K562 (cell line): ENCODE measurements around the gene NRSN2. TPM values are rescaled to one million over a fixed set of nuclear protein-coding genes. Genes with fewer than 3 reads are reported as not detected.

ENCODE experiments used
- BRCA1 ChIP-seq, 2 experiments: fragments of 450-650 bp in 1 of 2; sonication (generic) in 1 of 2; formaldehyde crosslinking in 1 of 2; IDR thresholded peaks; 2 replicates each; pipeline versions ENCODE4 v1.5.0 to v1.6.1; 2017 to 2020; ENCODE audit warnings: mild to moderate bottlenecking in 1 of 2, missing genetic modification reagents in 1 of 2
- CHD2 ChIP-seq: IDR thresholded peaks from 2 replicates; pipeline ENCODE4 v1.6.1; 2011; ENCODE audit warnings: low read depth, low read length
- DDX20 ChIP-seq: fragments of 450-650 bp; IDR thresholded peaks from 2 replicates; pipeline ENCODE4 v1.6.1; 2016; ENCODE audit warnings: missing genetic modification characterization, low read depth, mild to moderate bottlenecking, missing compliant biosample characterization, moderate library complexity
- ETS2 ChIP-seq: IDR thresholded peaks from 2 replicates; pipeline ENCODE4 v1.6.1; 2016; ENCODE audit warnings: borderline replicate concordance, missing genetic modification characterization, mild to moderate bottlenecking, moderate library complexity, missing compliant biosample characterization; ENCODE audit not compliant: poor library complexity, severe bottlenecking
- HDAC3 ChIP-seq: fragments of 450-650 bp; IDR thresholded peaks from 2 replicates; pipeline ENCODE4 v1.6.1; 2018; ENCODE audit warnings: borderline replicate concordance, mild to moderate bottlenecking, moderate library complexity; ENCODE audit not compliant: partially characterized antibody
- HMG20B ChIP-seq: fragments of 250-450 bp; sonication (Bioruptor Pico); IDR thresholded peaks from 2 replicates; pipeline ENCODE4 v1.5.0; 2021; ENCODE audit warnings: mild to moderate bottlenecking
- MTA3 ChIP-seq: fragments of 450-650 bp; formaldehyde crosslinking; IDR thresholded peaks from 2 replicates; pipeline ENCODE4 v1.6.1; 2017; ENCODE audit warnings: mild to moderate bottlenecking, borderline replicate concordance
- NCOR1 ChIP-seq: fragments of 450-650 bp; IDR thresholded peaks from 2 replicates; pipeline ENCODE4 v1.6.1; 2016; ENCODE audit warnings: mild to moderate bottlenecking, moderate library complexity
- NFATC3 ChIP-seq: fragments of 450-650 bp; IDR thresholded peaks from 2 replicates; pipeline ENCODE4 v1.6.1; 2017; ENCODE audit warnings: mild to moderate bottlenecking
- RFX7 ChIP-seq: fragments of 250-450 bp; sonication (Bioruptor Pico); IDR thresholded peaks from 2 replicates; pipeline ENCODE4 v1.5.1; 2021; ENCODE audit warnings: mild to moderate bottlenecking
- SMARCA4 ChIP-seq: fragments of 450-650 bp; IDR thresholded peaks from 2 replicates; pipeline ENCODE4 v1.6.1; 2016
- SREBF1 ChIP-seq: fragments of 150-350 bp; IDR thresholded peaks from 2 replicates; pipeline ENCODE4 v1.6.1; 2014; ENCODE audit warnings: antibody characterized with exemption, low read depth, low read length, borderline replicate concordance
- ZNF217 ChIP-seq: sonication (generic); formaldehyde crosslinking; IDR thresholded peaks from 2 replicates; pipeline ENCODE4 v1.8.0; 2022; ENCODE audit warnings: mild to moderate bottlenecking, missing genetic modification reagents
- ZNF551 ChIP-seq: fragments of 250-450 bp; sonication (Bioruptor Pico); IDR thresholded peaks from 2 replicates; pipeline ENCODE4 v1.5.0; 2021; ENCODE audit warnings: mild to moderate bottlenecking, moderate library complexity
- polyA plus RNA-seq, 8 experiments: library from polyadenylated mRNA; depleted of rRNA in 4 of 8; stranded (reverse) in 5 of 8; unstranded in 3 of 8; fragments of >200 nt; fragmentation: Nextera tagmentation in 2 of 8; fragmentation: Illumina TruSeq in 1 of 8; extraction: Ambion mirVana in 2 of 8; extraction: Trizol in 1 of 8; gene quantifications; 2 replicates each; pipeline versions ENCODE4 v1.2.1 to v1.2.3, GENCODE V29; 2011 to 2014; ENCODE audit warnings: inconsistent platforms in 1 of 8, missing spikeins in 1 of 8
- total RNA-seq, 7 experiments: library from RNA; depleted of rRNA in 6 of 7; stranded (reverse); fragments of >200 nt in 6 of 7; fragmentation: Illumina TruSeq in 2 of 7; extraction: Trizol in 2 of 7; gene quantifications; 2 replicates each; pipeline versions ENCODE4 v1.2.1 to v1.2.3, GENCODE V29; 2011 to 2021; ENCODE audit warnings: low replicate concordance in 1 of 7
- TF ChIP-seq, protein P1 (sequence below): fragments of 450-650 bp; IDR thresholded peaks from 2 replicates; pipeline ENCODE4 v1.7.1; 2018; ENCODE audit warnings: mild to moderate bottlenecking, low read depth; ENCODE audit not compliant: partially characterized antibody
- TF ChIP-seq, protein P2 (sequence below): fragments of 450-650 bp; IDR thresholded peaks from 2 replicates; pipeline ENCODE4 v1.6.1; 2016; ENCODE audit warnings: antibody characterized with exemption
- TF ChIP-seq, protein P3 (sequence below): fragments of 450-650 bp; formaldehyde crosslinking; IDR thresholded peaks from 2 replicates; pipeline ENCODE4 v1.4.0; 2020; ENCODE audit warnings: mild to moderate bottlenecking, moderate library complexity
- TF ChIP-seq, protein P4 (sequence below): fragments of 450-650 bp; IDR thresholded peaks from 2 replicates; pipeline ENCODE4 v1.6.1; 2017; ENCODE audit warnings: antibody characterized with exemption, mild to moderate bottlenecking

The NRSN2 gene
- total and polyA plus RNA-seq, 9 of the 15 experiments (the other 6 are each of a cell fraction or from before 2014, with no cell fraction given): 7.5 to 29.7 (median 11.1) TPM

DNA sequence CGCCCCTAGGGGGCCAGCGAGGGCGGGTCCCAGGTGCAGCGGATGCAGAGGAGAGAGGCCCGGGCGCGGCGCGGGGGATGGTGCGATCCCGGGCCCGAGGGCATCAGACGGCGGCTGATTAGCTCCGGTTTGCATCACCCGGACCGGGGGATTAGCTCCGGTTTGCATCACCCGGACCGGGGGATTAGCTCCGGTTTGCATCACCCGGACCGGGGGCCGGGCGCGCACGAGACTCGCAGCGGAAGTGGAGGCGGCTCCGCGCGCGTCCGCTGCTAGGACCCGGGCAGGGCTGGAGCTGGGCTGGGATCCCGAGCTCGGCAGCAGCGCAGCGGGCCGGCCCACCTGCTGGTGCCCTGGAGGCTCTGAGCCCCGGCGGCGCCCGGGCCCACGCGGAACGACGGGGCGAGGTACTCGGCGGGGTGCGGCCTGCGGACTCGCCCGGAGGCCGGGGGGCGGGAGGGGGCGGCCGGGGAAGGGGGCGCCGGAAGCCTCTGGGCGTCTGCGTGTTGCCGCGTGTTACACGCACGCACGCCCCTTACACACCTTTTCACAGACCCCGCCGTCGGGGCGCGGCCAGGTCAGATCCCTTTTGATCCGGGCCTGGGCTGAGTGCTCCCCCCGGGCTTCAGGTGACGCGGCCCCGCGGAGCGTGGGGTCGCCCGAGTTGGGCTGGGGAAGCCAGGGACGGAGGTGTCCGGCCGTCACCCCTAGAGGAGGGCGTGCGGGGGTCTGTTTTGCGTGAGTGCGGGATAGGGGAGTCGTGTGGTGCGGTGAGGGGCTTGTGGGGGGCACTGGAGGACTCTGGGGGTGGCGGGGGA lies 34.1 kb downstream of the NRSN2 start (continued):
- TF ChIP-seq MTA3: peak; percentile 91
- no peak for TF ChIP-seq NFATC3
- TF ChIP-seq ETS2 (tag): peak; percentile 88
- no peak for TF ChIP-seq CHD2
- no peak for TF ChIP-seq BRCA1 (IDR thresholded peaks at IDR 0.05)
- 0 out of 2 replicates have a peak, but pooled peaks have one; percentile 30 for TF ChIP-seq BRCA1 (CRISPR knock-in tag; IDR thresholded peaks at IDR 0.05)
- TF ChIP-seq ZNF217 (CRISPR knock-in tag): no peak
- TF ChIP-seq ZNF551 (CRISPR knock-in tag): no peak
- TF ChIP-seq NCOR1: peak; percentile 88
- no peak for TF ChIP-seq SREBF1
- TF ChIP-seq, protein P1, sequence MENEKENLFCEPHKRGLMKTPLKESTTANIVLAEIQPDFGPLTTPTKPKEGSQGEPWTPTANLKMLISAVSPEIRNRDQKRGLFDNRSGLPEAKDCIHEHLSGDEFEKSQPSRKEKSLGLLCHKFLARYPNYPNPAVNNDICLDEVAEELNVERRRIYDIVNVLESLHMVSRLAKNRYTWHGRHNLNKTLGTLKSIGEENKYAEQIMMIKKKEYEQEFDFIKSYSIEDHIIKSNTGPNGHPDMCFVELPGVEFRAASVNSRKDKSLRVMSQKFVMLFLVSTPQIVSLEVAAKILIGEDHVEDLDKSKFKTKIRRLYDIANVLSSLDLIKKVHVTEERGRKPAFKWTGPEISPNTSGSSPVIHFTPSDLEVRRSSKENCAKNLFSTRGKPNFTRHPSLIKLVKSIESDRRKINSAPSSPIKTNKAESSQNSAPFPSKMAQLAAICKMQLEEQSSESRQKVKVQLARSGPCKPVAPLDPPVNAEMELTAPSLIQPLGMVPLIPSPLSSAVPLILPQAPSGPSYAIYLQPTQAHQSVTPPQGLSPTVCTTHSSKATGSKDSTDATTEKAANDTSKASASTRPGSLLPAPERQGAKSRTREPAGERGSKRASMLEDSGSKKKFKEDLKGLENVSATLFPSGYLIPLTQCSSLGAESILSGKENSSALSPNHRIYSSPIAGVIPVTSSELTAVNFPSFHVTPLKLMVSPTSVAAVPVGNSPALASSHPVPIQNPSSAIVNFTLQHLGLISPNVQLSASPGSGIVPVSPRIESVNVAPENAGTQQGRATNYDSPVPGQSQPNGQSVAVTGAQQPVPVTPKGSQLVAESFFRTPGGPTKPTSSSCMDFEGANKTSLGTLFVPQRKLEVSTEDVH: peak; percentile 46
- TF ChIP-seq, protein P2, sequence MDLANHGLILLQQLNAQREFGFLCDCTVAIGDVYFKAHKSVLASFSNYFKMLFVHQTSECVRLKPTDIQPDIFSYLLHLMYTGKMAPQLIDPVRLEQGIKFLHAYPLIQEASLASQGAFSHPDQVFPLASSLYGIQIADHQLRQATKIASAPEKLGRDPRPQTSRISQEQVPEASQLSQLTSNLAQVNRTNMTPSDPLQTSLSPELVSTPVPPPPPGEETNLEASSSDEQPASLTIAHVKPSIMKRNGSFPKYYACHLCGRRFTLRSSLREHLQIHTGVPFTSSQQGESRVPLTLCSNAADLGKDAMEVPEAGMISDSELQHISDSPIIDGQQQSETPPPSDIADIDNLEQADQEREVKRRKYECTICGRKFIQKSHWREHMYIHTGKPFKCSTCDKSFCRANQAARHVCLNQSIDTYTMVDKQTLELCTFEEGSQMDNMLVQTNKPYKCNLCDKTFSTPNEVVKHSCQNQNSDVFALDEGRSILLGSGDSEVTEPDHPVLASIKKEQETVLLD: peak; percentile 89
- TF ChIP-seq, protein P3, sequence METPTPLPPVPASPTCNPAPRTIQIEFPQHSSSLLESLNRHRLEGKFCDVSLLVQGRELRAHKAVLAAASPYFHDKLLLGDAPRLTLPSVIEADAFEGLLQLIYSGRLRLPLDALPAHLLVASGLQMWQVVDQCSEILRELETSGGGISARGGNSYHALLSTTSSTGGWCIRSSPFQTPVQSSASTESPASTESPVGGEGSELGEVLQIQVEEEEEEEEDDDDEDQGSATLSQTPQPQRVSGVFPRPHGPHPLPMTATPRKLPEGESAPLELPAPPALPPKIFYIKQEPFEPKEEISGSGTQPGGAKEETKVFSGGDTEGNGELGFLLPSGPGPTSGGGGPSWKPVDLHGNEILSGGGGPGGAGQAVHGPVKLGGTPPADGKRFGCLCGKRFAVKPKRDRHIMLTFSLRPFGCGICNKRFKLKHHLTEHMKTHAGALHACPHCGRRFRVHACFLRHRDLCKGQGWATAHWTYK: peak; percentile 77
- TF ChIP-seq DDX20 (tag): no peak
- peak; percentile 68 for TF ChIP-seq SMARCA4
- no peak for TF ChIP-seq HMG20B (CRISPR knock-in tag)
- TF ChIP-seq, protein P4, sequence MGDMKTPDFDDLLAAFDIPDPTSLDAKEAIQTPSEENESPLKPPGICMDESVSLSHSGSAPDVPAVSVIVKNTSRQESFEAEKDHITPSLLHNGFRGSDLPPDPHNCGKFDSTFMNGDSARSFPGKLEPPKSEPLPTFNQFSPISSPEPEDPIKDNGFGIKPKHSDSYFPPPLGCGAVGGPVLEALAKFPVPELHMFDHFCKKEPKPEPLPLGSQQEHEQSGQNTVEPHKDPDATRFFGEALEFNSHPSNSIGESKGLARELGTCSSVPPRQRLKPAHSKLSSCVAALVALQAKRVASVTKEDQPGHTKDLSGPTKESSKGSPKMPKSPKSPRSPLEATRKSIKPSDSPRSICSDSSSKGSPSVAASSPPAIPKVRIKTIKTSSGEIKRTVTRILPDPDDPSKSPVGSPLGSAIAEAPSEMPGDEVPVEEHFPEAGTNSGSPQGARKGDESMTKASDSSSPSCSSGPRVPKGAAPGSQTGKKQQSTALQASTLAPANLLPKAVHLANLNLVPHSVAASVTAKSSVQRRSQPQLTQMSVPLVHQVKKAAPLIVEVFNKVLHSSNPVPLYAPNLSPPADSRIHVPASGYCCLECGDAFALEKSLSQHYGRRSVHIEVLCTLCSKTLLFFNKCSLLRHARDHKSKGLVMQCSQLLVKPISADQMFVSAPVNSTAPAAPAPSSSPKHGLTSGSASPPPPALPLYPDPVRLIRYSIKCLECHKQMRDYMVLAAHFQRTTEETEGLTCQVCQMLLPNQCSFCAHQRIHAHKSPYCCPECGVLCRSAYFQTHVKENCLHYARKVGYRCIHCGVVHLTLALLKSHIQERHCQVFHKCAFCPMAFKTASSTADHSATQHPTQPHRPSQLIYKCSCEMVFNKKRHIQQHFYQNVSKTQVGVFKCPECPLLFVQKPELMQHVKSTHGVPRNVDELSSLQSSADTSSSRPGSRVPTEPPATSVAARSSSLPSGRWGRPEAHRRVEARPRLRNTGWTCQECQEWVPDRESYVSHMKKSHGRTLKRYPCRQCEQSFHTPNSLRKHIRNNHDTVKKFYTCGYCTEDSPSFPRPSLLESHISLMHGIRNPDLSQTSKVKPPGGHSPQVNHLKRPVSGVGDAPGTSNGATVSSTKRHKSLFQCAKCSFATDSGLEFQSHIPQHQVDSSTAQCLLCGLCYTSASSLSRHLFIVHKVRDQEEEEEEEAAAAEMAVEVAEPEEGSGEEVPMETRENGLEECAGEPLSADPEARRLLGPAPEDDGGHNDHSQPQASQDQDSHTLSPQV: peak; percentile 77
- TF ChIP-seq HDAC3: peak; percentile 87
- no peak for TF ChIP-seq RFX7 (CRISPR knock-in tag)
